Ovary (tissue), 3 donors: ENCODE data around the gene PRXL2B.

ENCODE experiments used
- EP300 ChIP-seq: sonication (generic); formaldehyde crosslinking; IDR thresholded peaks from one replicate; pipeline ENCODE4 v1.6.1; 2017; ENCODE audit warnings: antibody characterized with exemption
- TF ChIP-seq, protein P1 (sequence below), 3 donors: fragments of 450-650 bp in 2 of 3; fragments of 200-600 bp in 1 of 3; IDR thresholded peaks; one replicate each; pipeline versions ENCODE4 v1.5.1 to v1.8.0; 2016 to 2022; ENCODE audit warnings: antibody characterized with exemption in 3 of 3, mild to moderate bottlenecking in 1 of 3
- donor health status: DM: no; HTN: no; CAD: no.

DNA sequence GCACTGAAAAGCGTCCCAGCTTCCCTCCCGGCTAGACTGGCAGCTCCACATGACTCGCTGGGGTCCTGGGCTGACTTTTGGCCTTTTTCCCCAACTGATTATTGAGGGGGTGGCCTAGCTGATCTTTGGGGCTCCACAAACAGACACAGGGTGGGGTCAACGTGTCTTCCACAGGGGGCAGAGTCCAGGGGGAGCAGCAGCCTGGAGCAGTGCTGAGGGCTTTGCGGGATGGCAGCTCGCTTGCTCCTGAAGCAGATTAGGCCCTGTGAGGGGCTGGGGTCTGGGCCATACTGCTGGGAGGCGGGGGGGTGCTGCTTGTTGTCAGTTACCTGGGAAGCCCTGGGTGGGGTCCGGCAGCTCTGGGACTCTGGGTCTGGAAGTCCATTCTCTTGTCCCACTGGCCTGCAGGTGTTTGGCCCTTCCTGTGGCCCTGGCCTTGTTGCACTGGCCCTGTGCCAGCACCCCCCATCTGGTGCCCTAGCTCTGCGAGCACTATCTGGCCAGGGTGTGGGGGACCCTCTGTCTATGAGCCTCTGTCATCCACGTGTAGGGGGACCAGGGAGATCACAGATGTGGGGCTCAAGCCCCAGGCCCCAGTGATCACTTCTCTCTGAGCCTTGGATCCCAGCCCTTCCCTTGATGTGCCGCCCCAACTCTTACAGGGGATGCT, 44.2 kb upstream of the PRXL2B start:
- TF ChIP-seq, protein P1, sequence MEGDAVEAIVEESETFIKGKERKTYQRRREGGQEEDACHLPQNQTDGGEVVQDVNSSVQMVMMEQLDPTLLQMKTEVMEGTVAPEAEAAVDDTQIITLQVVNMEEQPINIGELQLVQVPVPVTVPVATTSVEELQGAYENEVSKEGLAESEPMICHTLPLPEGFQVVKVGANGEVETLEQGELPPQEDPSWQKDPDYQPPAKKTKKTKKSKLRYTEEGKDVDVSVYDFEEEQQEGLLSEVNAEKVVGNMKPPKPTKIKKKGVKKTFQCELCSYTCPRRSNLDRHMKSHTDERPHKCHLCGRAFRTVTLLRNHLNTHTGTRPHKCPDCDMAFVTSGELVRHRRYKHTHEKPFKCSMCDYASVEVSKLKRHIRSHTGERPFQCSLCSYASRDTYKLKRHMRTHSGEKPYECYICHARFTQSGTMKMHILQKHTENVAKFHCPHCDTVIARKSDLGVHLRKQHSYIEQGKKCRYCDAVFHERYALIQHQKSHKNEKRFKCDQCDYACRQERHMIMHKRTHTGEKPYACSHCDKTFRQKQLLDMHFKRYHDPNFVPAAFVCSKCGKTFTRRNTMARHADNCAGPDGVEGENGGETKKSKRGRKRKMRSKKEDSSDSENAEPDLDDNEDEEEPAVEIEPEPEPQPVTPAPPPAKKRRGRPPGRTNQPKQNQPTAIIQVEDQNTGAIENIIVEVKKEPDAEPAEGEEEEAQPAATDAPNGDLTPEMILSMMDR (IDR thresholded peaks at IDR 0.05), result no peak
- no peak for TF ChIP-seq EP300
